ENCODE data around the gene CYP2U1.
"Not testable (repeated sequence)": the region's sequence is repeated elsewhere in the genome, so short reads cannot be mapped to it uniquely, and the experiment has no call there.

- not testable (repeated sequence) for TF ChIP-seq CTCF (conservative IDR thresholded peaks at IDR 0.05; ENCODE audit: low read depth, low read length); EZH2 (IDR thresholded peaks at IDR 0.05; ENCODE audit: borderline replicate concordance, low read depth, low read length, poor library complexity, severe bottlenecking)
Observed at GRCh38 chr4:107926875-107927274, 4.5 kb upstream of the CYP2U1 start.

All from A673 (cell line).